Heart right ventricle (tissue), 16 donors: ENCODE measurements around the gene PLN. TPM values are rescaled to one million over a fixed set of nuclear protein-coding genes. Genes with fewer than 3 reads are reported as not detected.

Source experiments
- ATAC-seq, 8 donors: fragments of 200-7000 bp; cut with Tn5 transposase; one replicate each; pipeline ENCODE4 v1.9.1; 2020; ENCODE audit warnings: mild to moderate bottlenecking in 8 of 8, moderate library complexity in 8 of 8, moderate number of reproducible peaks in 1 of 8
- DNase-seq, 2 donors: peaks; one replicate each; pipeline ENCODE4 v3.0.0-alpha.2; 2020
- H3K27ac ChIP-seq, 10 donors: fragments of 200-600 bp; sonication (generic) in 2 of 10; one replicate each; pipeline versions ENCODE4 v1.5.0 to v1.8.0; 2020 to 2022; ENCODE audit warnings: mild to moderate bottlenecking in 3 of 10
- H3K27me3 ChIP-seq, 7 donors: fragments of 200-600 bp; one replicate each; pipeline ENCODE4 v1.8.0; 2021 to 2022; ENCODE audit warnings: mild to moderate bottlenecking in 2 of 7
- H3K36me3 ChIP-seq, 9 donors: fragments of 200-600 bp; sonication (generic) in 1 of 9; one replicate each; pipeline versions ENCODE4 v1.5.0 to v1.8.0; 2020 to 2022; ENCODE audit warnings: mild to moderate bottlenecking in 2 of 9
- H3K4me1 ChIP-seq, 9 donors: fragments of 200-600 bp; sonication (generic) in 1 of 9; one replicate each; pipeline versions ENCODE4 v1.5.0 to v1.8.0; 2020 to 2022; ENCODE audit warnings: mild to moderate bottlenecking in 4 of 9
- H3K4me3 ChIP-seq, 10 donors: fragments of 200-600 bp; sonication (generic) in 2 of 10; one replicate each; pipeline versions ENCODE4 v1.5.0 to v1.8.0; 2020 to 2022; ENCODE audit warnings: mild to moderate bottlenecking in 7 of 10, moderate library complexity in 2 of 10
- H3K9me3 ChIP-seq, 11 donors: fragments of 200-600 bp in 10 of 11; sonication (generic) in 2 of 11; one replicate each; pipeline versions ENCODE4 v1.5.0 to v1.8.0; 2013 to 2022; ENCODE audit warnings: mild to moderate bottlenecking in 2 of 11, control low read depth in 1 of 11, moderate library complexity in 1 of 11
- WGBS, 2 donors: extraction: QIAGEN DNeasy Blood & Tissue Kit; methylation state at CpG; one replicate each; pipeline ENCODE4 v1.1.7; 2013; ENCODE audit warnings: inconsistent platforms in 1 of 2; 5-methylcytosine and 5-hydroxymethylcytosine counted together
- intact Hi-C, 10 donors: fragments of 100-400 bp; cut with DNase I; formaldehyde crosslinking; loops; one replicate each; pipeline versions ENCODE4 v1.11.1 to v1.14.2; 2022
- polyA plus RNA-seq, 2 donors: library from polyadenylated mRNA; stranded (reverse); fragments of 200-250 nt; gene quantifications; one replicate each; pipeline ENCODE4 v1.2.3, GENCODE V29; 2013
- total RNA-seq, 10 donors: library from RNA; stranded (reverse); fragmentation: NEBNext Ultra II Directional in 3 of 10; extraction: Animal tissue kit (Norgen Biotek cat#: 25700) in 3 of 10; gene quantifications; one replicate each; pipeline versions ENCODE4 v1.2.1 to v1.2.4, GENCODE V29; 2021 to 2023
- TF ChIP-seq, protein P1 (sequence below), 9 donors: fragments of 200-600 bp; sonication (generic) in 2 of 9; IDR thresholded peaks; one replicate each; pipeline versions ENCODE4 v1.5.0 to v1.8.0; 2021 to 2022; ENCODE audit warnings: antibody characterized with exemption in 9 of 9, mild to moderate bottlenecking in 5 of 9, moderate library complexity in 1 of 9
- donor health status: Arrhythmogenic right ventricular cardiomyopathy.
- donor health status: ischemic (EF 13 %, LVEDD 7.1; RV severe dilation, severe dysfunction).
- donor health status: healthy with polysubstance abuse.
- donor health status: DM: no; HTN: yes; CAD: no.
- donor health status: DM: no; HTN: no; CAD: no.
- donor health status: ischemic (EF 25% LVEDD 6.9; RV normal size, moderate dysfunction).
- donor health status: ischemic (EF 25% LVEDD 5.7; RV mildly dilated, moderate dysfunction).
- donor health status: healthy.
- donor health status: DM: yes; HTN: yes; CAD: no.
- donor health status: Ischemic cardiomyopathy.
- donor health status: ischemic (EF 35%, LVEDD 5.7; RV mildly dilated, moderate dysfunction).
- donor health status: nonischemic (EF 11% LVEDD 7.7; RV severe dilation, severe dysfunction).
- donor health status: DM: yes; HTN: yes; CAD: no.
- donor health status: PGD.
- donor health status: ischemic (EF 29% LVEDD 5.4; RV normal size, mild dysfunction).
- donor health status: nonischemic (EF 23%, LVEDD 6.1; RV moderate dilation, normal function).

PLN gene
- total and polyA plus RNA-seq, 12 donors: 764 to 3,094 (median 2,593) TPM

DNA sequence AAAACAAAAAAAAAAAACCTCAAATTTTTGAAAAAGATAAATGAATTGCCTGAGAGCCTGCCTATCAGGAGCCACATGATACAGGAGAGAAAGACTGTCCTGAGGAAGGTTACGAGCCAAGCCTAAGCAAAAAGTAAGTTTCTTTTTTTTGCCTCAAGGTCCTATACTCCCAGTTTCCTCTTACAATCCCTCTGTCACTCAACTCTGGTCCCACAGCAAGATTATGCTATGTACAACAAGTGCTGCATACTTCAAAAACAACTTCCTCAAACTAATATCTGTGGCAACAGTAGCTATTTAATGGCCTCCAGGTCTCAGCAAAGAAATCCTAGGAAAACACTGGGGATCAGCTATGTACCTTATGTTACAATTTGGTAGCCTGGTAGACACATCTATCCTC is 46.8 kb downstream of the PLN start:
- Histone ChIP-seq H3K4me1 (peaks cover 0 to 29% (median 8%) of the 10 kb centered on the region in 9 donors), H3K27ac (no peak overlapping the region), H3K9me3 (peaks cover 0 to 5% (median 0%) of the 10 kb centered on the region in 11 donors), H3K36me3 (no peaks in the 10 kb centered on the region), H3K27me3 (no peaks in the 10 kb centered on the region), H3K4me3 (no peak overlapping the region)
- ATAC-seq (no peak), DNase-seq (no peak)
- TF ChIP-seq, protein P1, sequence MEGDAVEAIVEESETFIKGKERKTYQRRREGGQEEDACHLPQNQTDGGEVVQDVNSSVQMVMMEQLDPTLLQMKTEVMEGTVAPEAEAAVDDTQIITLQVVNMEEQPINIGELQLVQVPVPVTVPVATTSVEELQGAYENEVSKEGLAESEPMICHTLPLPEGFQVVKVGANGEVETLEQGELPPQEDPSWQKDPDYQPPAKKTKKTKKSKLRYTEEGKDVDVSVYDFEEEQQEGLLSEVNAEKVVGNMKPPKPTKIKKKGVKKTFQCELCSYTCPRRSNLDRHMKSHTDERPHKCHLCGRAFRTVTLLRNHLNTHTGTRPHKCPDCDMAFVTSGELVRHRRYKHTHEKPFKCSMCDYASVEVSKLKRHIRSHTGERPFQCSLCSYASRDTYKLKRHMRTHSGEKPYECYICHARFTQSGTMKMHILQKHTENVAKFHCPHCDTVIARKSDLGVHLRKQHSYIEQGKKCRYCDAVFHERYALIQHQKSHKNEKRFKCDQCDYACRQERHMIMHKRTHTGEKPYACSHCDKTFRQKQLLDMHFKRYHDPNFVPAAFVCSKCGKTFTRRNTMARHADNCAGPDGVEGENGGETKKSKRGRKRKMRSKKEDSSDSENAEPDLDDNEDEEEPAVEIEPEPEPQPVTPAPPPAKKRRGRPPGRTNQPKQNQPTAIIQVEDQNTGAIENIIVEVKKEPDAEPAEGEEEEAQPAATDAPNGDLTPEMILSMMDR (IDR thresholded peaks at IDR 0.05): no peak
- intact Hi-C loops: no loop called here
- WGBS, 2 donors: 89 to 100% methylated on average over 1 of the region's 1 CpG

DNA sequence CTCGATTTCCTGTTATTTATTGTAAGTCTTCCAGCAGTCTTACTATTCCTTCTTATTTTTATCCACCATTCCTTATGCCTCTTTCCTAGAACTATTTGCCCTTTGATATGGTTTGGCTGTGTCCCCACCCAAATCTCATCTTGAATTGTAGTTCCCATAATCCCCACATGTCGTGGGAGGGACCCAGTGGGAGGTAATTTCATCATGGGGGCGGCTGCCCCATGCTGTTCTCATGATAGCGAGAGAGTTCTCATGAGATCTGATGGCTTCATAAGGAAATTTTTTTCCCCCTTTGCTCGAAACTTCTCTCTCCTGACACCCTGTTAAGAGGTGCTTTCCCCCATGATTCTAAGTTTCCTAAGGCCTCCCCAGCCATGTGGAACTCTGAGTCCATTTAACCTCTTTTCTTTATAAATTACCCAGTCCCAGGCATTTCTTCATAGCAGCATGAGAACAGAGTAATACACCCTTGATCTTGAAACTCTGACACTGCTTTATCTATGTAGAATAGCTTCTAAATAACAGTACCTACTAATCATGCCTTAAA is 48.8 kb downstream of the PLN start:
- Histone ChIP-seq H3K4me1 (peaks cover 0 to 18% (median 8%) of the 10 kb centered on the region in 9 donors), H3K27me3 (no peaks in the 10 kb centered on the region), H3K9me3 (peaks cover 0 to 5% (median 0%) of the 10 kb centered on the region in 11 donors), H3K27ac (no peak overlapping the region), H3K4me3 (no peak overlapping the region), H3K36me3 (no peaks in the 10 kb centered on the region)
- intact Hi-C loops: no loop called here
- ATAC-seq: no peak
- DNase-seq: no peak
- TF ChIP-seq, protein P1 (IDR thresholded peaks at IDR 0.05): no peak
- WGBS, 2 donors: 91 to 93% methylated on average over 5 of the region's 5 CpGs

DNA sequence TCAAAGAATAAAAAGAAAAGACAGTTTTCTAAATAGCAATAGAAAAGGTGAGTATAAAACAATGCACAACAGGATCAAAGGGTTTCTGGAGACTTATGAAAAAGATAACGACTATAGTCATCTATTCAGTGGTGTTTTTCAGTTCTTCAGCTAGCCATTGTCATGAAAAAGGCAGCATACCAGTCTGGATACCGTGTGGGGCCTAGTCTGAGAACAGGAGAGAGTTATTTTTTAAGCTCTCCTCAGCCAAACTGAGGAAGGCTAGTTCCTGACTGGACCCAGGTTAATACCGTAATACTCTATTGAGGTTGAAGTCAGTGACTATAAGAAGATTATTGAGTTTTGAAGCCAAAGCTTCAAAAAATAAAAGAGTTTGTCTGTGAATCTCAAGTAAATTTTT is 49.5 kb downstream of the PLN start:
- H3K27ac ChIP-seq: no peak overlapping the region
- 58 to 74% methylated on average over 3 of the region's 3 CpGs for whole genome bisulfite sequencing, 2 donors

DNA sequence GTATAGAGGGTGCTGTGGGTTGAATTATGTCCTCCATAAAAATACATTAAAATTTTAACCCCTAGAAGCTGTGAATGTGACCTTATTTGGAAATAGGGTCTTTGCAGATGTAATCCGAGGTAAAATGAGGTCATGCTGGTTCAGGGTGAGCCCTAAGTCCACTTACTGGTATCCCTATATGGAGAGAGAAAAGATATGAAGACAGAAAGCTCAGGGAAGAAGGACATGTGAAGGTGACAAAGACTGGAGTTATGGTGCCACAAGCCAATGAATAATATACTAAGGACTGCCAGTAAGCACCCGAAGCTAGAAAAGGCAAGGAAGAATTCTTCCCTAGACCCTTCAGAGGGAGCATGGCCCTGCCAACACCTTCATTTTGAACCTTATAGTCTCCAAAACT is 50.2 kb downstream of the PLN start:
- peaks cover 0 to 5% (median 0%) of the 10 kb centered on the region in 11 donors for H3K9me3 ChIP-seq
- peaks cover 0 to 20% (median 7%) of the 10 kb centered on the region in 9 donors for H3K4me1 ChIP-seq
- intact Hi-C loops: no loop called here
- H3K27me3 ChIP-seq: no peaks in the 10 kb centered on the region
- H3K27ac ChIP-seq: no peak overlapping the region
- 71 to 78% methylated on average over 2 of the region's 2 CpGs for WGBS, 2 donors
- no peak overlapping the region for H3K4me3 ChIP-seq
- no peaks in the 10 kb centered on the region for H3K36me3 ChIP-seq
- TF ChIP-seq, protein P1 (IDR thresholded peaks at IDR 0.05): no peak
- DNase-seq (no peak), ATAC-seq (peak in 3 of 8 donors; percentile 38 to 65 (median 45))

More for the DNA sequence above, 49.5 kb downstream of the PLN start:
- peak in 1 of 8 donors; percentile 49 for ATAC-seq
- DNase-seq: no peak
- intact Hi-C loops: no loop called here
- peaks cover 0 to 18% (median 7%) of the 10 kb centered on the region in 9 donors for H3K4me1 ChIP-seq
- no peak overlapping the region for H3K4me3 ChIP-seq
- TF ChIP-seq, protein P1 (IDR thresholded peaks at IDR 0.05): no peak
- peaks cover 0 to 5% (median 0%) of the 10 kb centered on the region in 11 donors for H3K9me3 ChIP-seq
- no peaks in the 10 kb centered on the region for H3K27me3 ChIP-seq
- H3K36me3 ChIP-seq: no peaks in the 10 kb centered on the region
